IMR-90 (cell line): ENCODE measurements around the gene SRCIN1. TPM values are rescaled to one million over a fixed set of nuclear protein-coding genes. Genes with fewer than 3 reads are reported as not detected.

Experiments used
- ATAC-seq: fragments of 200-7000 bp; cut with Tn5 transposase; 2 replicates; pipeline ENCODE4 v1.9.1; 2020; ENCODE audit warnings: low read depth, mild to moderate bottlenecking, moderate library complexity
- BruUV-seq: library from RNA; stranded (reverse); fragments of 400-500 nt; replicated peaks from 2 replicates; lab custom pipeline; 2021; lab: Mats Ljungman, UMichigan
- CTCF ChIA-PET: fragments of 300-600 bp; formaldehyde crosslinking; extraction: SDS; loops from one replicate; lab custom pipeline; 2021; ENCODE audit warnings: antibody characterized with exemption; lab: Yijun Ruan, JAX
- POLR2A ChIA-PET: fragments of 300-600 bp; sonication (Branson Sonifier 250); formaldehyde crosslinking; loops from one replicate; lab custom pipeline; 2022; ENCODE audit warnings: antibody characterized with exemption; ENCODE audit not compliant: unreplicated experiment; lab: Charles Lee
- DNase-seq: peaks from one replicate; pipeline ENCODE4 v3.0.0; 2013
- H2AFZ ChIP-seq: replicated peaks from 2 replicates; pipeline ENCODE3; 2013; ENCODE audit warnings: low read length, mild to moderate bottlenecking; ENCODE audit not compliant: poor library complexity
- H2AK5ac ChIP-seq: 2 replicates; pipeline ENCODE4 v1.6.1; 2013; ENCODE audit warnings: low read depth, low read length, inconsistent platforms
- H2AK9ac ChIP-seq: replicated peaks from 2 replicates; pipeline ENCODE3; 2013; ENCODE audit warnings: mild to moderate bottlenecking, low read depth, low read length, moderate library complexity; ENCODE audit not compliant: poor library complexity
- H2BK120ac ChIP-seq: 2 replicates; pipeline ENCODE4 v1.6.1; 2013; ENCODE audit warnings: low read depth, low read length, inconsistent platforms
- H2BK15ac ChIP-seq: 3 replicates; pipeline ENCODE4 v1.6.1; 2013; ENCODE audit warnings: low read depth, low read length, inconsistent platforms
- H2BK20ac ChIP-seq: 2 replicates; pipeline ENCODE4 v1.6.1; 2013; ENCODE audit warnings: low read depth, mild to moderate bottlenecking, inconsistent platforms, low read length, moderate library complexity
- H2BK5ac ChIP-seq: 2 replicates; pipeline ENCODE4 v1.6.1; 2013; ENCODE audit warnings: mild to moderate bottlenecking, low read depth, low read length, inconsistent platforms; ENCODE audit not compliant: poor library complexity, severe bottlenecking
- H3K14ac ChIP-seq: replicated peaks from 2 replicates; pipeline ENCODE4 v1.6.1; 2013; ENCODE audit warnings: low read depth, low read length, inconsistent platforms
- H3K18ac ChIP-seq: 2 replicates; pipeline ENCODE4 v1.6.1; 2013; ENCODE audit warnings: low read depth, low read length, control low read depth
- H3K23ac ChIP-seq: 2 replicates; pipeline ENCODE4 v1.6.1; 2013; ENCODE audit warnings: low read depth, low read length, inconsistent platforms
- H3K27ac ChIP-seq: 2 replicates; pipeline ENCODE4 v1.5.1; 2013; ENCODE audit warnings: mild to moderate bottlenecking, control low read depth, low read length; ENCODE audit not compliant: insufficient read depth
- H3K27me3 ChIP-seq: 2 replicates; pipeline ENCODE4 v1.6.1; 2013; ENCODE audit warnings: low read length; ENCODE audit not compliant: control insufficient read depth, insufficient read depth
- H3K36me3 ChIP-seq: 2 replicates; pipeline ENCODE4 v1.6.1; 2013; ENCODE audit warnings: low read length, mixed read lengths; ENCODE audit not compliant: control insufficient read depth, insufficient read depth
- H3K4ac ChIP-seq: 2 replicates; pipeline ENCODE4 v1.6.1; 2013; ENCODE audit warnings: low read depth, low read length, inconsistent platforms
- H3K4me1 ChIP-seq: 2 replicates; pipeline ENCODE4 v1.6.1; 2013; ENCODE audit warnings: low read length, mixed read lengths; ENCODE audit not compliant: control insufficient read depth, insufficient read depth
- H3K4me2 ChIP-seq: 2 replicates; pipeline ENCODE4 v1.6.1; 2013; ENCODE audit warnings: low read depth, mild to moderate bottlenecking, control low read depth, low read length, moderate library complexity
- H3K4me3 ChIP-seq: 2 replicates; pipeline ENCODE4 v1.5.1; 2013; ENCODE audit warnings: low read depth, mild to moderate bottlenecking, control low read depth, low read length, moderate library complexity; ENCODE audit not compliant: insufficient read depth
- H3K56ac ChIP-seq: 2 replicates; pipeline ENCODE4 v1.6.1; 2013; ENCODE audit warnings: low read length, inconsistent platforms; ENCODE audit not compliant: insufficient read depth; ENCODE audit errors: extremely low read depth
- H3K79me1 ChIP-seq, 2 experiments: 2 replicates each; pipeline ENCODE4 v1.6.1; 2013; ENCODE audit warnings: low read length in 2 of 2, inconsistent platforms in 1 of 2, low read depth in 1 of 2
- H3K9ac ChIP-seq: 2 replicates; pipeline ENCODE4 v1.6.1; 2013; ENCODE audit warnings: low read depth, low read length, control low read depth
- H3K9me1 ChIP-seq: 2 replicates; pipeline ENCODE4 v1.6.1; 2013; ENCODE audit warnings: low read length, inconsistent platforms; ENCODE audit not compliant: insufficient read depth
- H3K9me3 ChIP-seq: 2 replicates; pipeline ENCODE4 v1.6.1; 2013; ENCODE audit warnings: low read length; ENCODE audit not compliant: control insufficient read depth, insufficient read depth
- H4K20me1 ChIP-seq: 2 replicates; pipeline ENCODE4 v1.6.1; 2013; ENCODE audit warnings: low read length, inconsistent platforms; ENCODE audit not compliant: insufficient read depth
- H4K5ac ChIP-seq: 2 replicates; pipeline ENCODE4 v1.6.1; 2013; ENCODE audit warnings: mild to moderate bottlenecking, low read depth, low read length, control low read depth
- H4K8ac ChIP-seq, 2 experiments: 2 replicates each; pipeline ENCODE4 v1.6.1; 2013; ENCODE audit warnings: low read depth in 2 of 2, low read length in 2 of 2, control low read depth in 1 of 2, inconsistent platforms in 1 of 2
- H4K91ac ChIP-seq: 2 replicates; pipeline ENCODE4 v1.6.1; 2013; ENCODE audit warnings: low read depth, low read length, inconsistent platforms; ENCODE audit not compliant: insufficient read depth
- BHLHE40 ChIP-seq: fragments of 150-350 bp; IDR thresholded peaks from 2 replicates; pipeline ENCODE4 v1.6.1; 2016; ENCODE audit warnings: mild to moderate bottlenecking, low read depth, low read length
- CEBPB ChIP-seq: IDR thresholded peaks from 2 replicates; pipeline ENCODE4 v1.6.1; 2012; ENCODE audit warnings: low read depth, low read length, improper control_type of control experiment
- CHD1 ChIP-seq: IDR thresholded peaks from 2 replicates; pipeline ENCODE4 v1.6.1; 2012; ENCODE audit warnings: low read depth, low read length, improper control_type of control experiment
- FOS ChIP-seq: fragments of 150-350 bp; IDR thresholded peaks from 2 replicates; pipeline ENCODE4 v1.6.1; 2016; ENCODE audit warnings: low read depth, low read length
- MAFK ChIP-seq: IDR thresholded peaks from 2 replicates; pipeline ENCODE4 v1.6.1; 2012; ENCODE audit warnings: low read depth, low read length, improper control_type of control experiment
- MAZ ChIP-seq: IDR thresholded peaks from 2 replicates; pipeline ENCODE4 v1.6.1; 2012; ENCODE audit warnings: low read depth, mild to moderate bottlenecking, low read length, improper control_type of control experiment, moderate library complexity, borderline replicate concordance
- MXI1 ChIP-seq: IDR thresholded peaks from 2 replicates; pipeline ENCODE4 v1.6.1; 2012; ENCODE audit warnings: low read depth, mild to moderate bottlenecking, low read length, moderate library complexity, borderline replicate concordance
- NFE2L2 ChIP-seq: fragments of 150-350 bp; IDR thresholded peaks from 2 replicates; pipeline ENCODE4 v1.6.1; 2016; ENCODE audit warnings: low read depth, mild to moderate bottlenecking, low read length
- POLR2A ChIP-seq: IDR thresholded peaks from 2 replicates; pipeline ENCODE4 v1.6.1; 2012; ENCODE audit warnings: mild to moderate bottlenecking, low read depth, low read length
- RAD21 ChIP-seq: IDR thresholded peaks from 2 replicates; pipeline ENCODE4 v1.6.1; 2012; ENCODE audit warnings: low read length, improper control_type of control experiment
- RCOR1 ChIP-seq: IDR thresholded peaks from 2 replicates; pipeline ENCODE4 v1.6.1; 2012; ENCODE audit warnings: mild to moderate bottlenecking, low read length, improper control_type of control experiment; ENCODE audit not compliant: insufficient replicate concordance
- RFX5 ChIP-seq: IDR thresholded peaks from 2 replicates; pipeline ENCODE4 v1.8.0; 2012; ENCODE audit warnings: low read depth, mild to moderate bottlenecking, low read length, moderate library complexity
- SMC3 ChIP-seq: fragments of 150-350 bp; IDR thresholded peaks from 2 replicates; pipeline ENCODE4 v1.6.1; 2016; ENCODE audit warnings: low read depth, mild to moderate bottlenecking, antibody characterized with exemption, low read length, moderate library complexity
- WGBS, 2 experiments: methylation state at CpG; one replicate each; pipeline versions ENCODE4 v1.1.5 to v1.1.7; 2013; ENCODE audit warnings: missing lambda C conversion rate in 2 of 2; ENCODE audit not compliant: insufficient read length in 1 of 2; ENCODE audit errors: extremely low coverage in 2 of 2; 5-methylcytosine and 5-hydroxymethylcytosine counted together
- dilution Hi-C: fragments of 300-500 bp; cut with HindIII; formaldehyde crosslinking; loops from one replicate; pipeline ENCODE4 v1.14.3; 2018; ENCODE audit warnings: low sequenced_read_pairs; ENCODE audit not compliant: unreplicated experiment
- in situ Hi-C: fragments of 300-500 bp; cut with MboI; formaldehyde crosslinking; loops from 3 replicates; pipeline ENCODE4 v1.14.3; 2019; ENCODE audit warnings: low sequenced_read_pairs, inconsistent platforms, mixed read lengths
- intact Hi-C: fragments of 100-400 bp; cut with micrococcal nuclease; formaldehyde crosslinking; loops from 2 replicates; pipeline ENCODE4 v1.10.0; 2022
- polyA plus RNA-seq, 3 experiments: library from polyadenylated mRNA; depleted of rRNA; stranded (reverse); fragments of >200 nt; gene quantifications; 2 replicates each; pipeline ENCODE4 v1.2.3, GENCODE V29; 2012; ENCODE audit warnings: low replicate concordance in 1 of 3
- total RNA-seq: library from RNA; depleted of rRNA; stranded (reverse); fragments of >200 nt; gene quantifications from 2 replicates; pipeline ENCODE4 v1.2.3, GENCODE V29; 2012
- TF ChIP-seq, protein P1 (sequence below): fragments of 150-350 bp; IDR thresholded peaks from 2 replicates; pipeline ENCODE4 v1.6.1; 2016; ENCODE audit warnings: low read depth, mild to moderate bottlenecking, low read length, moderate library complexity, borderline replicate concordance
- TF ChIP-seq, protein P2 (sequence below): fragments of 150-350 bp; IDR thresholded peaks from 2 replicates; pipeline ENCODE4 v1.6.1; 2017; ENCODE audit warnings: mild to moderate bottlenecking, antibody characterized with exemption, low read length, low read depth
- TF ChIP-seq, protein P3 (sequence below): conservative IDR thresholded peaks from 2 replicates; pipeline ENCODE4 v1.5.1; 2012; ENCODE audit warnings: mild to moderate bottlenecking, low read depth, low read length, improper control_type of control experiment

Gene SRCIN1
- total and polyA plus RNA-seq, 2 of the 4 experiments (the other 2 are of a cell fraction), result not detected

DNA sequence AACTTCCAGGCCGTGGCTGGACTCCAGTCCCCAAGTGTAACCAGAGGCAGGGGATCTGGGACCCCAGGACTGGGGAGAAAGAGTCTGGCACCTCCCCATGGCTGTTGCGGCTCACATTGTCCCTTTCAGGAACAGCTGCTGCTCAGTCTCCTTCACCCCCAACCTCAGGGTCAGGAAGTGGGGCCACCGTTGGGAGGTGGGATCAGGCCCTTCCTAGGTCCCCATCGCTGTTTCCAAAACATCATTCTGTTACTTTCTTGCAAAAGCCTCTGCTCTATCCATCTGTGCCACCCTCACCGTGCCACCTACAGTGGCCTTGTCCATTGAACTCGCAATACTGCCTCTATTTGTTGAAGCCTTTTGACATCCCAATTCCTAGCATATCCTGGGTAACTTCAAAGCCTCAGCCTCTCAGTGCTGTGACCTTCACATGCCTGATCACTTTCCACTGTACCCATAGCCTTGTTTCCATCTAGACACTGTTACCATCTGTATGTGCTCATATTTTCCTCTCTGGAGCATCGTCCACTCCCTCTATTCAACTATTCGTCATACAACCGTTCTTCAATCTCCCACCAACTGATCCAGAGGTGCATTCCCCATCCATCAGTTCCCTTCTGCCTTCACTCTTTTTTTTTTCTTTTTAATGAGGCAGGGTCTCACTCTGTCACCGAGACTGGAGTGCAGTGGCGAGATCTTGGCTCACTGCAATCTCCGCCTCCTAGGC is 15.0 kb upstream of the SRCIN1 start:
- Histone ChIP-seq H3K27ac (no peak overlapping the region), H3K4ac (no peak overlapping the region), H2AFZ (no peak overlapping the region), H2AK9ac (no peak overlapping the region), H2BK120ac (no peak overlapping the region), H3K9ac (no peak overlapping the region), H2BK20ac (no peak overlapping the region), H3K36me3 (no peaks in the 10 kb centered on the region), H3K79me1 (no peaks in the 10 kb centered on the region), H3K14ac (no peak overlapping the region), H2BK15ac (no peak overlapping the region), H4K91ac (no peak overlapping the region), H3K4me1 (no peaks in the 10 kb centered on the region), H3K4me2 (no peak overlapping the region), H4K20me1 (no peaks in the 10 kb centered on the region), H3K23ac (no peak overlapping the region), H3K18ac (no peak overlapping the region), H3K9me3 (no peaks in the 10 kb centered on the region), H4K8ac (no peak overlapping the region), H3K27me3 (peaks cover 64% of the 10 kb centered on the region), H3K9me1 (no peaks in the 10 kb centered on the region), H2BK5ac (no peak overlapping the region), H3K4me3 (no peak overlapping the region), H3K56ac (no peak overlapping the region), H2AK5ac (no peak overlapping the region), H4K5ac (no peak overlapping the region)
- WGBS, 2 experiments, result 49% methylated on average over 9 of the region's 12 CpGs; no CpG with 5 or more reads in 1 of the 2 experiments
- ATAC-seq (no peak), DNase-seq (no peak)
- POLR2A ChIA-PET, result no interaction called here
- in situ Hi-C loops, result no loop called here
- intact Hi-C loops, result no loop called here
- dilution Hi-C loops, result no loop called here
- no TSS peak for BruUV-seq
- CTCF ChIA-PET, result no interaction called here
- TF ChIP-seq MAZ (no peak), CHD1 (no peak), SMC3 (no peak), RAD21 (no peak), CEBPB (no peak), RCOR1 (no peak), MXI1 (no peak), NFE2L2 (no peak), POLR2A (no peak), BHLHE40 (no peak), FOS (no peak), RFX5 (no peak), MAFK (no peak)
- TF ChIP-seq, protein P1, sequence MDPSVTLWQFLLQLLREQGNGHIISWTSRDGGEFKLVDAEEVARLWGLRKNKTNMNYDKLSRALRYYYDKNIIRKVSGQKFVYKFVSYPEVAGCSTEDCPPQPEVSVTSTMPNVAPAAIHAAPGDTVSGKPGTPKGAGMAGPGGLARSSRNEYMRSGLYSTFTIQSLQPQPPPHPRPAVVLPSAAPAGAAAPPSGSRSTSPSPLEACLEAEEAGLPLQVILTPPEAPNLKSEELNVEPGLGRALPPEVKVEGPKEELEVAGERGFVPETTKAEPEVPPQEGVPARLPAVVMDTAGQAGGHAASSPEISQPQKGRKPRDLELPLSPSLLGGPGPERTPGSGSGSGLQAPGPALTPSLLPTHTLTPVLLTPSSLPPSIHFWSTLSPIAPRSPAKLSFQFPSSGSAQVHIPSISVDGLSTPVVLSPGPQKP, result no peak
- TF ChIP-seq, protein P2, sequence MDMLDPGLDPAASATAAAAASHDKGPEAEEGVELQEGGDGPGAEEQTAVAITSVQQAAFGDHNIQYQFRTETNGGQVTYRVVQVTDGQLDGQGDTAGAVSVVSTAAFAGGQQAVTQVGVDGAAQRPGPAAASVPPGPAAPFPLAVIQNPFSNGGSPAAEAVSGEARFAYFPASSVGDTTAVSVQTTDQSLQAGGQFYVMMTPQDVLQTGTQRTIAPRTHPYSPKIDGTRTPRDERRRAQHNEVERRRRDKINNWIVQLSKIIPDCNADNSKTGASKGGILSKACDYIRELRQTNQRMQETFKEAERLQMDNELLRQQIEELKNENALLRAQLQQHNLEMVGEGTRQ, result no peak
- TF ChIP-seq, protein P3, sequence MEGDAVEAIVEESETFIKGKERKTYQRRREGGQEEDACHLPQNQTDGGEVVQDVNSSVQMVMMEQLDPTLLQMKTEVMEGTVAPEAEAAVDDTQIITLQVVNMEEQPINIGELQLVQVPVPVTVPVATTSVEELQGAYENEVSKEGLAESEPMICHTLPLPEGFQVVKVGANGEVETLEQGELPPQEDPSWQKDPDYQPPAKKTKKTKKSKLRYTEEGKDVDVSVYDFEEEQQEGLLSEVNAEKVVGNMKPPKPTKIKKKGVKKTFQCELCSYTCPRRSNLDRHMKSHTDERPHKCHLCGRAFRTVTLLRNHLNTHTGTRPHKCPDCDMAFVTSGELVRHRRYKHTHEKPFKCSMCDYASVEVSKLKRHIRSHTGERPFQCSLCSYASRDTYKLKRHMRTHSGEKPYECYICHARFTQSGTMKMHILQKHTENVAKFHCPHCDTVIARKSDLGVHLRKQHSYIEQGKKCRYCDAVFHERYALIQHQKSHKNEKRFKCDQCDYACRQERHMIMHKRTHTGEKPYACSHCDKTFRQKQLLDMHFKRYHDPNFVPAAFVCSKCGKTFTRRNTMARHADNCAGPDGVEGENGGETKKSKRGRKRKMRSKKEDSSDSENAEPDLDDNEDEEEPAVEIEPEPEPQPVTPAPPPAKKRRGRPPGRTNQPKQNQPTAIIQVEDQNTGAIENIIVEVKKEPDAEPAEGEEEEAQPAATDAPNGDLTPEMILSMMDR, result no peak
